ENCODE measurements around the gene CDC42BPG.
"Not testable (repeated sequence)": the region's sequence is repeated elsewhere in the genome, so short reads cannot be mapped to it uniquely, and the experiment has no call there.

CDC42BPG gene

DNA sequence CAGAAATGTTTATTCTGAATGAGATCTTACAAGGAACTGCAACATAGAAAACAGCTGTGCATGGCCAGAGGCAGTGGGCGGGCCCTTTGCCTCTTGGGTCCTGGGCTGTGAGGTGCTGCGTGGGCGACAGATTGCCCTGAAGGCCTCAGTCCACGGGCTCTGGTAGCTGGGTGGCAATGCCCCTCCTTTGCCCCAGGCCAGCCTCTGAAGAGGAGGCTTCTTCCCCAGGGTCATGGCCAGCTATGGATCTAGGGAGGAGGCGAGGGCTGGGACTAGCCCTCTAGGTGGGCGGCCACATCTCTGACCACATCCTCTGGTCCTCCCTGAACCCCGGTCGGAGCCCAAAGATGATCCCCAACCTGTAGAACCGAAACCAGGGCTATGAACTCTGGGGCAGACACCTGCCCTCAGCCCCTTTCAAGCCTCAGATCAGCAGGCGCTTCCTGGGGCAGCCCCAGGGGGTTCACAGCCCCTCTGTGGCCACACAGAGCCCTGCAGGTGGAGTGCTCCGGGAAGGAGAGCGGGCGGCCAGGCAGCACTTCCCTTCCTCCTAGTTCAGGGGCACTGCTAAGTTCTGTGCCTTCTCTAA lies 6.6 kb upstream of the CDC42BPG start:
- DNase-seq (ENCODE audit: low read depth, low spot score), result no peak

GRCh38 chr11:64849598-64850356 lies 5.3 kb upstream of the CDC42BPG start:
- no peak for DNase-seq (ENCODE audit: low read depth, low spot score)

- DNase-seq (ENCODE audit: low read depth, low spot score), result no peak
These were observed 4.6 kb upstream of the CDC42BPG start for GRCh38 chr11:64848826-64849597.

DNA sequence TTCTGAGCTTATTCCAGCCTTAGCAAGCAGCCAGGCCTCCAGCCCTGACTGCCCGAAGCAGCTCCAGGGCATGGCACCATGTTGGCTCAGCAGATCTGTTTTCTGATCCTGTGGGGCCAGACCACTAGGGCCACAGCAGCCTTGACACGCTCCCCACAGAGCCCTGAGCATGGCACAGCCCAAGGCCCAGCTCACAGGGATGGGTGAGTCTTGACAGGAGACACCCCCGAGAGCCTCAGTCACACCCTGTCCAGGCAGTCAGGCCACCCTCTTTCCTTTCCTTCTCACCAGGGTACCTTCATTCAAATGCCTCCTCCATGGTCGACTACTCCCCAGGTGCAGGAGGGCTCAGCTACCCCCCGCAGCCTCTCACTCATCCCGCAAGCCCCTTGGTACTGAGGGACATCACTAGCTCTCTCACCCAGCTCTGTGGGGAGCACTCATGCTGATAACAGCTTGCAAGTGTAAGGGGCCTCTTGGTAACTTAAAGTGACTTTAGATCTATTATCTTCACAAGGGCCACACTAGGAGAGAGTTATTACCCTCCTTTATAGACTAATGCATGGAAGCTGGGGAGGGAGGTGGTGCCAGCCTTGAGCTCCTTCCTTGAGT lies 3.9 kb upstream of the CDC42BPG start:
- no peak for DNase-seq (ENCODE audit: low read depth, low spot score)

- DNase-seq (ENCODE audit: low read depth, low spot score), result peak; percentile 74
These were observed 2.7 kb upstream of the CDC42BPG start for GRCh38 chr11:64846998-64847666.

GRCh38 chr11:64845776-64846129 lies 1.3 kb upstream of the CDC42BPG start:
- not testable (repeated sequence) for DNase-seq (ENCODE audit: low read depth, low spot score)

- DNase-seq (ENCODE audit: low read depth, low spot score), result no peak
These were observed 799 bp upstream of the CDC42BPG start for GRCh38 chr11:64845129-64845775.

DNA sequence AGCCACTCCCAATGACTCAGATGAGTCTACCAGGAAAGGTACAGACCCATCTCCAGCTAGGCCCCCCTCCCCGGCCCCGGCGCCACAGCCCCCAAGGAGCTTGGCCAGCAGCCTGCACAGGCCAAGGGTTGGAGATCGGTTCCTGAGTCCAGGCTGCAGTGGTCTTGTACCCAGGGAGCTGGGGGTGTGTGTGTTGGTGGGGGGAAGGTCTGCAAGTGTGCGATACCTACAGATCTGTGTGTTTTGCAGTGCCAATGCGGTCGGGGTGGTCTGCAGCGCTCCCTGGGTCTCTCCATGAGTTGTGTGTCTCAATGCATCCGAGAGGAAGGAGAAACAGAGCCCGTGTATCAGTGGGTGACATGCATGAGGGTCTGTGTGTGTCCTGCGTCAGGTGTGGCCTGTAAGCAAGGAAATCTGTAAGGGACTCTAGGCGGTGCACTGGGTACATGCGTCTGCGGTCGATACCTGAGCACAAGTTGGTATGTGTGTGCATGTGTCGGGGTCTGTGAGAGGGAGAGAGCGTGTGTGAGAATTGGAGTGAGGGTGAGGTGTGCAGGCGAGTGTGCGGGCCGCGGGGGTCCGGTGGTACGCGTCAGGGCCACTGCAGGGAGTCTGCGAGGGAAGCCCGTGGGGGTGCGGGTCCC lies 645 bp downstream of the CDC42BPG start:
- DNase-seq (ENCODE audit: low read depth, low spot score), result no peak

DNA sequence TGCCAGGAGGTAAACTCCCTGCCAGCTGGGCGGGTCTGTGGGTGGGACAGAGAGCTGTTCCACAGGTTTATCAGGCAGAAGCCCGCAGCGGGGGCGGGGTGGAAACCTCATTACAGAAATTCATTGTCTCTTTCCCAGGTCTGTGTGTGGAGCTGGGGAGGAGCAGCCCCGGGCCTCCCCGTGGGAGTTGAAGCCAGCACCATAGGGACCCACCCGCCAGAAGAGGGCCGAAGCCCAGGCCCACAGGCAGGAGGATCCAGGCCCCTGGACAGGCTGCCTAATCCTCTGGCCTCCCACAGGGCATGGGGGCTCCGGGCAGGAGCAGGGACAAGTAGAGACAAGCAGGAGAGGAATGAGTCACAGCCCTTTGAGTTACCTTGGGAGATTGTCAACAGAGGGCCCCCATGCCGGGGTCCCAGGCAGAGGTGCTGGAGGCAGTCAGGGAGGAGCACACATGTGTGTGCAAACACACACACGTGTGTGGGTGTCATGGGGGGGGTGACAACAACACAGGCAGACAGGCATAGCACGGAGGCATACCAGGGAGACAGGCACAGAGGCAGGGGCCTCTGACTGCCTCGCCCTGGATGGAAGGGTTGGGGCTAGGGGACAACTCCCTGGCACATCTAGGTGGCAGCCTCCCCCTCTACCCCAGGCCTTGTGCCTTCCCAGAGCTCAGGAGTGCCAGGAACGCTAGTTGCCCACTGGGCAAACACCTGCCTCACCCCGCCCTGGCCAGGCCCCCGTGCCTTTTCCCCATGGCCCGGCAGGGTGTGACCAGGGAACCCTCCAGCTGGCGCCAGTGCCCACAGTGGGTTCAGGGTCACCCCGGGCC lies 1.4 kb downstream of the CDC42BPG start:
- no peak for DNase-seq (ENCODE audit: low read depth, low spot score)

DNA sequence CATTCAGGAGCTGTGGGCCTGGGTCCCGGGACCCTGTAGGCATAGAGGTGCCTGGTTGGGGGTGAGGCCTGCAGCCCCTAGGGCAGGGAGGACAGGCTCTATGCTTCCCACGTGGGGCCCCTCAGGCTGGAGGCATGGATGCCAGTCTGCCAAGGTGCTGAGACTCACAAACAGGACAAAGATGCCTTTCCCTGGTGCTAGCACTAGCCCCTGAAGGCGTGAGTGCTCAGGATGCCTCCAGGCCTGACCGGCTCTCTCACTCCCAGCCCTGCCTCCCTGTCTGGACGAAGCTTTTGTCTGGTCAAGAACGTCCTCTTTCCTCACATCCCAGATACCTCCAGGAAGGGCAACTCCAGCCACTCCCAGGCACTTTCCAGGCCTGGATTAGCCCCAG lies 2.1 kb downstream of the CDC42BPG start:
- no peak for DNase-seq (ENCODE audit: low read depth, low spot score)

- DNase-seq (ENCODE audit: low read depth, low spot score), result no peak
These were observed 2.7 kb downstream of the CDC42BPG start for GRCh38 chr11:64841592-64842365.

DNA sequence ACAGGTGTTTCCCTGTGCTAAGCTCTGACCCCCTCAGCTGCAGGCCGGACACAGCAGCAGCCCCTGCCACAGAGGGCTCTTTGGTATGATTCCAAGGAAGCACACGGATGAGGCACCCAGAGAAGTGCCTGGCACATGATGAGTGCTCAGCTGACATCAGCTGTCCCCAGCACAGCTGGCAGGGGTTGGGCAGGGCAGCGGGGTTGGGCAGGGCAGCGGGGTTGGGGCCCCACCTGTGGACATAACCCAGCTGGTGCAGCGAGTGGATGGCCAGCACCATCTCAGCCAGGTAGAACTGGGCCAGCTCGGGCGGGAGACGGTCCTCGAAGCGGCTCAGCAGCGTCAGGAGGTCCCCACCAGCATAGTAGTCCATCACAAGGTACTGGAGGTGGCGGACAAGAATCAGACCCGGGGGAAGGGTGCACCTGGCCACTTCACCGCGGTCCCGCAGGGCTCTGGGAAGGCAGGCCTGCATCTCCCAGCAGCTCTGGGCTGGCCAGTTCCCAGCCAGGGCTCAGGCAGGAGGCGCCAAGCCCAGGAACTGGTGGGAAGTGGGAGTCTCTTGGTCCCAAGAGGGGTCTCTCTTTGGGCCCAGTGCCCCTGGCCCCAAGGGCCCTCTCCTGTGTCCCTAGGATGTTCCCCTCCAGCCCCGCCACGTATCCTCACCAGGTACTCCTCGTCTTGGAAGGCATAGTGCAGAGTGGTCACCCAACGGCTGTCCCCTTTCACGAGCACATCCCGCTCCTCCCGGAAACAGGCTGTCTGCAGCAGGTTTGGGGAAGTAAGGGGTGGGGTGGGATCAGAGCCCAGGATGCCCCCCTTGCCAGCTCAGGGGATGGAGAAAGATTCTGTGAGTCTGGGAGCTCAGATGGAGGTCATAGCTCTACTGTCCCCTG lies 4.3 kb downstream of the CDC42BPG start:
- no peak for DNase-seq (ENCODE audit: low read depth, low spot score)

- no peak for DNase-seq (ENCODE audit: low read depth, low spot score)
These were observed 5.1 kb downstream of the CDC42BPG start for GRCh38 chr11:64839335-64839734.

GRCh38 chr11:64838600-64839334 lies 5.7 kb downstream of the CDC42BPG start:
- no peak for DNase-seq (ENCODE audit: low read depth, low spot score)

GRCh38 chr11:64837887-64838351 lies 6.5 kb downstream of the CDC42BPG start:
- no peak for DNase-seq (ENCODE audit: low read depth, low spot score)

- no peak for DNase-seq (ENCODE audit: low read depth, low spot score)
These were observed 7.9 kb downstream of the CDC42BPG start for GRCh38 chr11:64836448-64837072.

All from smooth muscle cell of the brain vasculature (primary cell).